HG03139 (cell line): ENCODE results near the gene TOX2.
"Not testable (repeated sequence)": the region's sequence is repeated elsewhere in the genome, so short reads cannot be mapped to it uniquely, and the experiment has no call there.

Source experiments
- ATAC-seq: cut with Tn5 transposase; IDR thresholded peaks from one replicate; pipeline ENCODE4 v1.9.1; 2021; ENCODE audit not compliant: unreplicated experiment

The TOX2 gene

GRCh38 chr20:44029848-44030230 lies 115.2 kb downstream of the TOX2 start:
- ATAC-seq, result no peak

- ATAC-seq, result no peak
Measured at GRCh38 chr20:44030394-44030793, 115.7 kb downstream of the TOX2 start.

GRCh38 chr20:44031001-44031574 lies 116.4 kb downstream of the TOX2 start:
- no peak for ATAC-seq

GRCh38 chr20:44031781-44032582 lies 117.3 kb downstream of the TOX2 start:
- ATAC-seq, result no peak

GRCh38 chr20:44032583-44033331 lies 118.1 kb downstream of the TOX2 start:
- no peak for ATAC-seq

- no peak for ATAC-seq
Measured at GRCh38 chr20:44033344-44033743, 118.7 kb downstream of the TOX2 start.

- no peak for ATAC-seq
Measured at GRCh38 chr20:44033873-44034272, 119.2 kb downstream of the TOX2 start.

GRCh38 chr20:44034451-44034850 lies 119.8 kb downstream of the TOX2 start:
- ATAC-seq, result no peak

GRCh38 chr20:44034965-44035635 lies 120.4 kb downstream of the TOX2 start:
- no peak for ATAC-seq

GRCh38 chr20:44035924-44036323 lies 121.3 kb downstream of the TOX2 start:
- ATAC-seq, result no peak

- ATAC-seq, result no peak
Measured at GRCh38 chr20:44036441-44036840, 121.8 kb downstream of the TOX2 start.

GRCh38 chr20:44038681-44039123 lies 124.0 kb downstream of the TOX2 start:
- no peak for ATAC-seq

- ATAC-seq, result no peak
Measured at GRCh38 chr20:44039147-44039546, 124.5 kb downstream of the TOX2 start.

GRCh38 chr20:44039741-44040140 lies 125.1 kb downstream of the TOX2 start:
- no peak for ATAC-seq

GRCh38 chr20:44040202-44040915 lies 125.7 kb downstream of the TOX2 start:
- no peak for ATAC-seq

- no peak for ATAC-seq
Measured at GRCh38 chr20:44041001-44041400, 126.3 kb downstream of the TOX2 start.

- ATAC-seq, result not testable (repeated sequence)
Measured at GRCh38 chr20:44044712-44045111, 130.1 kb downstream of the TOX2 start.

GRCh38 chr20:44050327-44050726 lies 135.7 kb downstream of the TOX2 start:
- ATAC-seq, result no peak

GRCh38 chr20:44050925-44051660 lies 136.4 kb downstream of the TOX2 start:
- no peak for ATAC-seq

- ATAC-seq, result no peak
Measured at GRCh38 chr20:44051661-44052000, 137.0 kb downstream of the TOX2 start.
